GM19240 (cell line): ENCODE results near the gene IL6R.
"Not testable (repeated sequence)": the region's sequence is repeated elsewhere in the genome, so short reads cannot be mapped to it uniquely, and the experiment has no call there.

Source experiments
- DNase-seq: peaks from one replicate; pipeline ENCODE4 v3.0.0; 2011; ENCODE audit warnings: low spot score; ENCODE audit not compliant: insufficient read length

Gene IL6R

GRCh38 chr1:154406886-154407197, 1.7 kb downstream of the IL6R start:
- DNase-seq, result no peak

GRCh38 chr1:154407198-154408091, 2.3 kb downstream of the IL6R start:
- no peak for DNase-seq

GRCh38 chr1:154408174-154408777, 3.1 kb downstream of the IL6R start:
- no peak for DNase-seq

- no peak for DNase-seq
These were observed 5.2 kb downstream of the IL6R start for GRCh38 chr1:154410185-154410827.

GRCh38 chr1:154411525-154411924, 6.4 kb downstream of the IL6R start:
- no peak for DNase-seq

DNA sequence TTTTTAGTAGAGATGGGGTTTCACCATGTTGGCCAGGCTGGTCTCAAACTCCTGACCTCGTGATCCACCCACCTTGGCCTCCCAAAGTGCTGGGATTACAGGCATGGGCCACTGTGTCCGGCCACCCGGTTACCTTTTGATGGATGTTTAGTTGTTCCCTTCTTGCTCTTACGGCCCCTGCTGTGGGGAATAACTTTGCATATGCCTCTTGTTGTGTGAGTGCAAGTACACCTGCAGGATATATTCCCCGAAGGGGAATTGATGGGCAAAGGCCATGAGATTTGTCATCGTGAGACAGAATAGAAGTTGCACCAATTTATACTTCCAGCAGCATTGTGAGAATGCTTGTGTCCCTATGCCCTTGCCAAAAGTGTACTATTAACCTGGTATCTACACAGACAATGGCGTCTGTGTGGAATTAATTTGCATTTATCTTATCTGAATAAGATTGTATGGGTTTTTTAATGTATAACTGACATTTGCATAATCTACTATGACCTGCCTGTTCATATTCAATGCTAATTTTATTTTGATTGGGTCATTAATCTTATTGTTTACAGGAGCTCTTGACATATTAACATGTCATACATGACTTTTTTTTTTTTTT, 8.1 kb downstream of the IL6R start:
- DNase-seq, result no peak

- DNase-seq, result no peak
These were observed 9.5 kb downstream of the IL6R start for GRCh38 chr1:154414606-154415005.

DNA sequence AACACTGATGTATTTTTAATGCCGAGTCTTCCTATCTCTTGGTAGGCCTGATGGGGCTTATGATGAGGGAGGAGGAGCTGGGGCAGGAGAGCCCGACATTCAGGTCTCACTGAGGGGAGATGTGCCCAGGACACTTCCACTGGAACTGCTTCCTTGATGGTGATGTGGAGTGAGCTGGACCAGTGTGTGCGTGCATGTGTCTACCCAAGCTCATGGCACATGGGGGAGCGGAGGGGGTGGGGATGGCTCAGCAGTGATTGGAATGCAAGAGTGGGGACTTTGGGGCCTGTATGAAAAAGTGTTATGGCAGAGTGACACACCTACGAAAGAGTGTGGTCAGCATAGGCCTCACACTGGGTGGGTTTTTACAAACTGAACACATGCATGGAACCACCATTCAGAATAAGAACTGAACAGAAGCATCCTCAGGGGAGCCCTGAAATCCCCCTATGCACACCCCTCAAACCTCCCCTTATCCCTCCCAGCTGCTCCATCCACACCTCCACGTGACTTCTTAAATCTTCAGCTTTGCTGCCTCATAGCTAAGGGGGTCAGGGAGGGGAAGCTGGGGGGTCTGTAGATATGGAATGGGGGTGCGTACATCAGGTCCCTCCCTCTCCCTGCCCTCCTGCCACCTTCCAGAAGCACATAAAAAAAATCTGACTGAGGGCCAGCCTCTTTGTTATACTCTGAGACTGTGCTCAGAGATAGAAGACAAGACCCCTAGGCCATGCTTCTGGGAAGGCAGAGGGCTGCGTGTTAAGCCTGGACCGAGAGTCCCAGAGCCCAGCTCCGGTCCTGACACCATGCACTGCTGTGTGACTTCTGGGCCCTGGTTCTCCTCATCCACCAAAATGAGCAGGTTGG, 11.6 kb downstream of the IL6R start:
- DNase-seq, result no peak

GRCh38 chr1:154417338-154417608, 12.1 kb downstream of the IL6R start:
- DNase-seq, result no peak

DNA sequence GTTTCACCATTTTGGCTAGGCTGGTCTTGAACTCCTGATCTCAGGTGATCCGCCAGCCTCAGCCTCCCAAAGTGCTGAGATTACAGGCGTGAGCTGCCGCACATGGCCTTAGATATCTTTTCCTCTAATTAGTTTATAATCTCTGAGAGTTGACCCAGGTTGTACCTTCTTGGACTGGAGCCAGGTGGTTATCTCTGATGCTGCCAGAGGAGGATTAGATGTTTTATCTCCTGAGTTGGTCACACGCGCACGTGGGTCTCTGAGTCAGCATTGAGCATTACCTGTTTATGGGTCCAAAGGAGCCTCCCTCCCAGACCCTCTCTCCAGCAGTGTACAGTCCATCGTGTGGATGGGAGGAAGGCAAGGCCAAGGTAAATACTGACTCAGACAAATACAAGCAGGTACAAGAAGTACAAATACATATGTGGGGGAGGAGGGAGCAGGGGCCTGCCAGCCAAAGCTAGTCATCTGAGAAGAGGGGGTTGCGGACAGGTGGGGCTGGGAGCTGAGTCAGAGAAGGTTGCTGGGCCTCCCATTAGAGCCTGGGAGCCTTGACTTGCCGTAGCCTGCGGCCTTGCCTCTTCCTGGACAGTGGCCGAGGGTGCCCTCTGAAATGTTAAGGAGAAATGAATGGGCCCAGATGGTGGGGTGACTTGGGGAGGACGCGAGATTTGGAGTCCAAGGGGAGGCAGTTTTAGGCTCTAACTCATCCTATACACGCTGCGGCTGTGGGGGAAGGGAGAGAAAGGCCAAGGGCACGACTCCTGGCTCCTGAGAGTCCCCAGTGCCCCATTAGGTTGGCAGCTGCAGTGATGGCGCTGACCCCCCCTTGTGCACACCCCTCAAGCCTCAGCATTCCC, 13.1 kb downstream of the IL6R start:
- DNase-seq, result no peak

DNA sequence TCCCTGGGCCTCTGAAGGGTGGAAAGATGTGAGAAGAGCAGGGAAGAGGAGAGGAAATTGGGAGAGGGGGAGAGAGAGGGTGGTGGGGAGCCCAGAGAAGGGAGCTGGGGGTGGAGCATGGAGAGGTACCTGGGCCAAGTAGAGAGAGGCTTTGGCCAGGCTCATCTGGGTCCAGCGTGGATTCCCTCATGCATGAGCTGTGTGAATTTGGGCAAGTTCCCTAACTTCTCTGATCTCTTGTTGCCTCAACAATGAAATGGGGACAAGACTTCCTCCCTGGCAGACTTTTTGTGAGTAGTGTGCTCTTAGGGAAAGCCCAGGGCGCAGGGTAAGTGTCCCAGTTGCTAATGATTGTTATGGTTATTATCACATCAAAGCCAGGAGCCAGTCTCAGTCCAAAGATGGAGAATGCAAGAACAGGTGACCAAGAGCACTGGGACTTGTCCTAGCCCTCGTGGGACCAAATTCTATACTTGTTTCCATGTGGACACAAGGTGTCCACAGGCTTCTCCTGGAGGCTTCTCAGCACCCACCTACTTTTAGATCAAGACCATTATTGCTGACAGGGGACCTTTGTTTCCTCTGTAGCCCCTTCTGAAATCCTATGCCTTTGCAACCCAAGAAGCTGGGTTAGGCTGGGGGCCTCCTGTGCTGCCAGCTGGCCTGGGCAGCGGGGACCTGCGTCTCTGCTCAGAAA, 13.9 kb downstream of the IL6R start:
- no peak for DNase-seq

- DNase-seq, result no peak
These were observed 14.8 kb downstream of the IL6R start for GRCh38 chr1:154419620-154420571.

DNA sequence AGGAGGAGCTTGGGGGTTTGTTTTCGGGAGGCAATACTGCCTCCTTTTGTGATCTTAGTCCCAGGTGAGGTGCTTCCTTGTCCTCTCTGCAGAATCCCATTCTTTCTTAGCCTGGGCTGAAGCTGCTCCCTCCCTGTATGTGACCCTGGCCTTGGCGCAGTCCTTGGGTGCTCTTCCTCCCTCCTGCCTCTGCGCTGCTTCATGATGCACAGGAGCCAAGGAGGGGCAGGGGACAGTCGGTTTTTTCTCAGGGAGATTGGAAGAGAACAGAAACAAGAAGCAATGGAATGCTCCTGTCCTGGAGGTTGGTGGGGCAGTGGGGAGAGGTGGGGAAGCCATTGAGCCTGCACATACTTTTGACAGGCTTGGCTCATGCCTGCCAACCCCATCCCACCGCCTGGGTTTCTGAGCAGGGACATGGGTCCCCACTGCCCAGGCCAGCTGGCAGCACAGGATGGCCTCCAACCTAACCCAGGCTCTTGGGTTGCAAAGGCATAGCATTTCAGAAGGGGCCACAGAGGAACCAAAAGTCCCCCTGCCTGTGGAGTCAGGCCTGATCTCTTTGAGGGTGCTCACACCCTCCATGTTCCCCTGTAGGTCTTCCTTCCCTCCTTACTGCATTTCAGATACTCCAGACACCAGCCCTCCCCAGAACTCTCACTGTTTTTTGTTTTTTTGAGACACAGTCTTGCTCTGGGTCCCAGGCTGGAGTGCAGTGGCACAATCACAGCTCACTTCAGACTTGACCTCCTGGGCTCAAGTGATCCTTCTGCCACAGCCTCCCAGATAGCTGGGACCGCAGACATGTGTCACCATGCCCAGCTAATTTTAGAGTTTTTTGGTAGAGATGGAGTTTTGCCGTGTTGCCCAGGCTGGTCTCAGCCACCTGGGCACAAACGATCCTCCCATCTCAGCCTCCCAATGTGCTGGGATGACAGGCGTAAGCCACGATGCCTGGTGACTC, 16.1 kb downstream of the IL6R start:
- no peak for DNase-seq

- DNase-seq, result not testable (repeated sequence)
These were observed 16.9 kb downstream of the IL6R start for GRCh38 chr1:154422049-154422448.

DNA sequence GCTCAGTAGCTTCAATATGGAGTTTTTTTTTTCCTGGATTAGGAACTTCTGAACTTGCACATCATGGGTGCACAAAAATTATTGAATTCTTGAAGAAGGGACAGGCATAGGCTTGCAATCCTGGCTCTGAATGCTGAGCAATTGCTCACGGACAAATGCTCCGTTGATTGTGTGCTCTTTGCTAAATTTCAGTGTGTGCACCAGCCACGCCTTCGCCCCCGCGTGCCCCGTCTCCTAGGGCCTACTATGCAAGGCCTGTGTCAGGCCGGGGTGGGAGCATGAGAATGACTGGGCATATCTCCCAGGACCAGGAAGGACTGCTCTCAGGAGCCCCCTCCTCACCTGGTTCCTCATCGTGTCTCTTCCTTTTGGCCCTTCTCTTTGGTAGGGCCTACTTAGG, 17.4 kb downstream of the IL6R start:
- no peak for DNase-seq

DNA sequence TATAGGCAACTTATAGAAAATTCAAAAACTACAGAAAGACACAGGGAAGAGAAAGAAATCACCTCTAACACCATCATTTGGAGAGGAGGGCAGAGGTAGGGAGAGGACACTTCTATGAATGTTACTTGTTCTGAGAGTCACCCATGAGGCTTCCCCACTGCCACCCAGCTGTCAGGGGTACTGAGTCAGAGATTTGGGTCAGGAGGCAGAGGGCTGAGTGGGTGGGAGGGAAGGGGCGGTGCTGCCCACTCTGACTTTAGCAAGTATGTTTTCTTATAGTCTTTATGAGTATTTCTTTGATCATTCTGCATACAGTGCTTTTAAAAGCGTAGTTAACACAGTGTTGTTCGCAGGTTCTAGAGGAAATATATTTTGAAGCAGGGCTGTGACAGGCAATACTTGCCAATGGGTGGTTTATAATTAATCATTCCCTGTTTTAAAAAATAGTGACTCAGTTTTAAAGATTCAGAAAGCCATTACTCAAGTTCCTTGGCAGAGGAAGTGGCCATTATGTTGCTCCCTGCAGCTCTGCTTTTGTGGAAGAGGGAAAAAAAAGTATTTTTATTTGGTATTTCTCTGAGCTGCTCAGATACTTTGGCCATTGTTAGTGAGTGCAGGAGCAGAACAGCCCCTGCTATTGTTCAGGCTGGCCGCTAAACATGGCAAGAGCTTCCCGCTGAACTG, 18.3 kb downstream of the IL6R start:
- DNase-seq, result no peak

- DNase-seq, result no peak
These were observed 18.8 kb downstream of the IL6R start for GRCh38 chr1:154423988-154424326.
